ENCODE results near the gene NUBP2.

- TF ChIP-seq CBX5 (IDR thresholded peaks at IDR 0.05; ENCODE audit: low read depth) (no peak), HDGF (IDR thresholded peaks at IDR 0.05) (no peak), CTCF (IDR thresholded peaks at IDR 0.05 in 2 of 3, conservative IDR thresholded peaks at IDR 0.05 in 1 of 3; ENCODE audit: control insufficient read depth in 2 of 3, extremely low read depth in 1 of 3, insufficient read depth in 1 of 3, low read depth in 3 of 3, low read length in 3 of 3) (no peak), POLR2A (IDR thresholded peaks at IDR 0.05; ENCODE audit: low read depth, low read length) (no peak), JUND (IDR thresholded peaks at IDR 0.05; ENCODE audit: low read depth, low read length) (no peak), FOXM1 (IDR thresholded peaks at IDR 0.05; ENCODE audit: low read depth, low read length) (no peak), MLLT1 (IDR thresholded peaks at IDR 0.05) (no peak), EZH2 (IDR thresholded peaks at IDR 0.05; ENCODE audit: borderline replicate concordance, control insufficient read depth, low read depth, low read length) (no peak), KDM1A (IDR thresholded peaks at IDR 0.05; ENCODE audit: borderline replicate concordance) (no peak)
Measured at GRCh38 chr16:1758923-1759322, 23.8 kb upstream of the NUBP2 start.
